HepG2 (cell line): ENCODE results near the gene PDHX. TPM values are rescaled to one million over a fixed set of nuclear protein-coding genes. Genes with fewer than 3 reads are reported as not detected.

Experiments
- ARID5B ChIP-seq: IDR thresholded peaks from 2 replicates; pipeline ENCODE4 v1.4.0; 2020; ENCODE audit warnings: mild to moderate bottlenecking, missing genetic modification reagents
- CBX2 ChIP-seq, 2 experiments: fragments of 200-600 bp in 1 of 2; sonication (generic); formaldehyde crosslinking in 1 of 2; IDR thresholded peaks; 2 replicates each; pipeline versions ENCODE4 v1.7.0 to v1.8.1; 2018 to 2022; ENCODE audit warnings: low read depth in 2 of 2, low read length in 1 of 2, mild to moderate bottlenecking in 1 of 2, missing genetic modification reagents in 1 of 2
- CEBPB ChIP-seq: IDR thresholded peaks from 2 replicates; pipeline ENCODE4 v1.6.1; 2011; ENCODE audit warnings: low read depth, low read length, improper control_type of control experiment, borderline replicate concordance
- ETV6 ChIP-seq: sonication (generic); formaldehyde crosslinking; conservative IDR thresholded peaks from 2 replicates; pipeline ENCODE4 v1.4.0; 2020; ENCODE audit warnings: missing genetic modification reagents
- FIP1L1 ChIP-seq: fragments of 200-400 bp; formaldehyde crosslinking; IDR thresholded peaks from 2 replicates; pipeline ENCODE4 v1.6.1; 2018; ENCODE audit warnings: low read depth, mild to moderate bottlenecking, low read length, moderate library complexity, borderline replicate concordance; ENCODE audit not compliant: insufficient read depth
- JDP2 ChIP-seq: sonication (generic); formaldehyde crosslinking; IDR thresholded peaks from 2 replicates; pipeline ENCODE4 v1.8.1; 2022; ENCODE audit warnings: missing genetic modification reagents, borderline replicate concordance
- MAZ ChIP-seq, 2 experiments: sonication (generic) in 1 of 2; formaldehyde crosslinking in 1 of 2; IDR thresholded peaks; 2 replicates each; pipeline versions ENCODE4 v1.5.0 to v1.6.1; 2012 to 2020; ENCODE audit warnings: low read depth in 2 of 2, mild to moderate bottlenecking in 2 of 2, borderline replicate concordance in 1 of 2, improper control_type of control experiment in 1 of 2, low read length in 1 of 2, missing genetic modification reagents in 1 of 2, moderate library complexity in 1 of 2
- MTF1 ChIP-seq: sonication (generic); formaldehyde crosslinking; IDR thresholded peaks from 2 replicates; pipeline ENCODE4 v1.5.0; 2020; ENCODE audit warnings: missing genetic modification reagents
- NFIB ChIP-seq: sonication (generic); formaldehyde crosslinking; IDR thresholded peaks from 2 replicates; pipeline ENCODE4 v1.9.0; 2021; ENCODE audit warnings: missing genetic modification reagents, mild to moderate bottlenecking, borderline replicate concordance
- PCBP1 ChIP-seq: fragments of 200-400 bp; formaldehyde crosslinking; IDR thresholded peaks from 2 replicates; pipeline ENCODE4 v1.6.1; 2017; ENCODE audit warnings: mild to moderate bottlenecking, low read depth, low read length, borderline replicate concordance
- SALL1 ChIP-seq: sonication (generic); formaldehyde crosslinking; IDR thresholded peaks from 2 replicates; pipeline ENCODE4 v1.8.0; 2022; ENCODE audit warnings: mild to moderate bottlenecking, missing genetic modification reagents
- SETDB1 ChIP-seq: sonication (generic); formaldehyde crosslinking; IDR thresholded peaks from 2 replicates; pipeline ENCODE4 v1.5.1; 2020; ENCODE audit warnings: missing genetic modification reagents, mild to moderate bottlenecking, borderline replicate concordance
- SIN3B ChIP-seq: fragments of 150-350 bp; IDR thresholded peaks from 2 replicates; pipeline ENCODE4 v1.6.1; 2014; ENCODE audit warnings: low read length
- SPEN ChIP-seq: sonication (generic); formaldehyde crosslinking; IDR thresholded peaks from 2 replicates; pipeline ENCODE4 v1.5.1; 2020; ENCODE audit warnings: low read depth, mild to moderate bottlenecking, missing genetic modification reagents
- U2AF1 ChIP-seq: fragments of 200-400 bp; formaldehyde crosslinking; optimal IDR thresholded peaks from 2 replicates; pipeline ENCODE3; 2017; ENCODE audit warnings: mild to moderate bottlenecking, low read depth, low read length
- ZFP37 ChIP-seq: sonication (generic); formaldehyde crosslinking; IDR thresholded peaks from 2 replicates; pipeline ENCODE4 v1.4.0; 2020; ENCODE audit warnings: missing genetic modification reagents, borderline replicate concordance
- ZNF121 ChIP-seq: sonication (generic); formaldehyde crosslinking; IDR thresholded peaks from 2 replicates; pipeline ENCODE4 v1.5.0; 2020; ENCODE audit warnings: mild to moderate bottlenecking, missing genetic modification reagents
- ZNF337 ChIP-seq: sonication (generic); formaldehyde crosslinking; IDR thresholded peaks from 2 replicates; pipeline ENCODE4 v1.5.1; 2020; ENCODE audit warnings: missing genetic modification reagents, low read depth, mild to moderate bottlenecking, borderline replicate concordance
- ZNF430 ChIP-seq: sonication (generic); formaldehyde crosslinking; IDR thresholded peaks from 2 replicates; pipeline ENCODE4 v1.9.0; 2021; ENCODE audit warnings: mild to moderate bottlenecking, missing genetic modification reagents
- ZNF510 ChIP-seq: sonication (generic); formaldehyde crosslinking; IDR thresholded peaks from 2 replicates; pipeline ENCODE4 v1.4.0; 2020; ENCODE audit warnings: low read depth, mild to moderate bottlenecking, missing genetic modification reagents
- ZNF549 ChIP-seq: sonication (generic); formaldehyde crosslinking; IDR thresholded peaks from 2 replicates; pipeline ENCODE4 v1.5.0; 2020; ENCODE audit warnings: missing genetic modification reagents
- ZNF562 ChIP-seq: sonication (generic); formaldehyde crosslinking; IDR thresholded peaks from 2 replicates; pipeline ENCODE4 v1.8.0; 2022; ENCODE audit warnings: missing genetic modification reagents, borderline replicate concordance
- ZNF569 ChIP-seq: sonication (generic); formaldehyde crosslinking; IDR thresholded peaks from 2 replicates; pipeline ENCODE4 v1.5.0; 2020; ENCODE audit warnings: mild to moderate bottlenecking, missing genetic modification reagents, moderate library complexity, borderline replicate concordance
- ZNF605 ChIP-seq: sonication (generic); formaldehyde crosslinking; IDR thresholded peaks from 2 replicates; pipeline ENCODE4 v1.8.0; 2022; ENCODE audit warnings: mild to moderate bottlenecking, missing genetic modification reagents
- polyA plus RNA-seq, 8 experiments: library from polyadenylated mRNA; depleted of rRNA in 3 of 8; stranded (reverse) in 7 of 8; unstranded in 1 of 8; fragments of >200 nt; fragmentation: Illumina TruSeq in 4 of 8; extraction: Trizol in 4 of 8; gene quantifications; 2 replicates each; pipeline versions ENCODE4 v1.2.1 to v1.2.3, GENCODE V29; 2011 to 2016; ENCODE audit warnings: low read depth in 4 of 8, missing spikeins in 1 of 8, mixed read lengths in 1 of 8; ENCODE audit not compliant: insufficient read depth in 1 of 8
- total RNA-seq, 5 experiments: library from RNA; depleted of rRNA; stranded (reverse); fragments of >200 nt; fragmentation: Illumina TruSeq; extraction: Trizol; gene quantifications; 2 replicates each; pipeline ENCODE4 v1.2.3, GENCODE V29; 2016; ENCODE audit warnings: low read depth in 1 of 5
- TF ChIP-seq, protein P1 (sequence below): sonication (generic); formaldehyde crosslinking; IDR thresholded peaks from 2 replicates; pipeline ENCODE4 v1.8.1; 2023; ENCODE audit warnings: missing genetic modification reagents, mild to moderate bottlenecking, borderline replicate concordance

The PDHX gene
- total and polyA plus RNA-seq, 2 of the 13 experiments (the other 11 are each of a cell fraction or from before 2014, with no cell fraction given), result 41.0 to 73.8 TPM

DNA sequence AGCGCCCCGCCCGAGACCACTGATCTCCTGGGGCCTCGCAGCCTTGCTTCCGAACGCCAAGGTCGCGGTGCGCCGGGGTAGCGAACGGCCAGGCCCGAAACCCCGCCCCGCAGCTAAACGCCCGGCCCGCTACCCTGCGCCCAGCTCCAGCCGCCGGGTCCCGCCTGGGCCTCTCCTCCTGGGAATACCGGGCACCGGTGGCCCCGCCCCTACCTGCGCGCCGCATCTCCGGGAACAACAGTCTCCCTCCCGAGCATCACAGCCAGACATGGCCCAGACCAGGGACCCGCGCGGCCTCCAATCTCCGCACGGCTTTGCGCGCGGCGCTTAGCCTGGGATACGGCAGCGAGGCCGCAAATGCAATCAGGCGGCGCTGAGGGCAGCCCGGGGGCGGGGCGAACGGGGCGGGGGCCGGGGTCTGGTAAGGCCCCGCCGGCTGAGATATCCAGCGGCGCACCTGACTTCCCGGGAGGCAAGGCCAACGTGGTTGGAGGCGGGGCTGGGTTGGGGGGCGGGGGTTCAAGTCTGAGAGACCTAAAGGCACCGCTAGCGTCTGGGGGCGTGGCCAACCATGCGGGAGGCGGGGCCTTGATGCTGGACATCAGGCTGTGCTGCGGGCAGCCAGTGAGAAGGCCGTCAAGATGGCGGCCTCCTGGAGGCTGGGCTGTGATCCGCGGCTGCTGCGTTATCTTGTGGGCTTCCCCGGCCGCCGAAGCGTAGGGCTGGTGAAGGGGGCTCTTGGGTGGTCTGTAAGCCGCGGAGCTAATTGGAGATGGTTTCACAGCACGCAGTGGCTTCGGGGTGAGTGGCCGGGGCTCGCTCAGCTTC is at the start of gene PDHX, which contains the start of gene APIP (continued):
- TF ChIP-seq MAZ (IDR thresholded peaks at IDR 0.05; ENCODE audit: borderline replicate concordance, low read depth, low read length) (peak; percentile 93; the same call in 1 of the 2 replicates), MAZ (CRISPR knock-in tag; IDR thresholded peaks at IDR 0.05; ENCODE audit: low read depth) (peak; percentile 90; the same call in 1 of the 2 replicates), ZFP37 (no peak), ZNF549 (CRISPR knock-in tag) (no peak), CBX2 (IDR thresholded peaks at IDR 0.05; ENCODE audit: low read depth, low read length) (no peak), CBX2 (CRISPR knock-in tag; IDR thresholded peaks at IDR 0.05; ENCODE audit: low read depth) (no peak), ZNF121 (CRISPR knock-in tag) (0 out of 2 replicates have a peak, but pooled peaks have one; percentile 37), ZNF510 (CRISPR knock-in tag) (0 out of 2 replicates have a peak, but pooled peaks have one; percentile 59), CEBPB (no peak), SALL1 (CRISPR knock-in tag) (peak; percentile 86), ZNF430 (CRISPR knock-in tag) (peak; percentile 55; the same call in 1 of the 2 replicates), MTF1 (CRISPR knock-in tag) (0 out of 2 replicates have a peak, but pooled peaks have one; percentile 35), NFIB (CRISPR knock-in tag) (no peak), JDP2 (no peak), U2AF1 (no peak), ZNF605 (CRISPR knock-in tag) (0 out of 2 replicates have a peak, but pooled peaks have one; percentile 42), FIP1L1 (no peak), SIN3B (0 out of 2 replicates have a peak, but pooled peaks have one; percentile 31), SETDB1 (no peak), ARID5B (CRISPR knock-in tag) (peak; percentile 62), ZNF337 (CRISPR knock-in tag) (no peak), ZNF562 (no peak), ZNF569 (CRISPR knock-in tag) (peak; percentile 29; the same call in 1 of the 2 replicates), PCBP1 (no peak), SPEN (CRISPR knock-in tag) (peak; percentile 78), ETV6 (CRISPR knock-in tag) (0 out of 2 replicates have a peak, but pooled peaks have one; percentile 79)
- TF ChIP-seq, protein P1, sequence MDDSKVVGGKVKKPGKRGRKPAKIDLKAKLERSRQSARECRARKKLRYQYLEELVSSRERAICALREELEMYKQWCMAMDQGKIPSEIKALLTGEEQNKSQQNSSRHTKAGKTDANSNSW, result 0 out of 2 replicates have a peak, but pooled peaks have one; percentile 32
